ENCODE data around the gene CYTH2.

The CYTH2 gene

GRCh38 chr19:48493718-48494401 lies 24.7 kb downstream of the CYTH2 start:
- DNase-seq (ENCODE audit: low spot score): no peak

DNA sequence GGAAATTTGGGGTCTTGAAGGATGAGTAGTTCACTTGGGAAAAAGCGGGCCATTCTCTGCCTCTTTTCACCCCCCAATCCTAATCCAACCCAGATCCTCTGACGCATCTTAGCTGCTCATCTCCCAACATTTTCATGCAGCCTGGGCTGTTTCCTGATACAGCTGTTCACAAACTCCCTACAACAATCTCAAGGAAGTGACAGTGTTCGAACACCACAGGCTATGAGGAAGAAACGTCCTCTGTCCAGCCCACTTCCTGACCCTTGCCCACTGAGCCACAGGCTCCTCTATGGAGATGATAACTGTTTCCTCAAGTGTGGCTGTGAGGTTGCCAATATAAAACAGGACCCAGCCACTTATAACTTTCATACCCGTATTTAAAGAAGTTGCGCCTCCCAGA lies 26.2 kb downstream of the CYTH2 start:
- DNase-seq (ENCODE audit: low spot score): no peak

DNA sequence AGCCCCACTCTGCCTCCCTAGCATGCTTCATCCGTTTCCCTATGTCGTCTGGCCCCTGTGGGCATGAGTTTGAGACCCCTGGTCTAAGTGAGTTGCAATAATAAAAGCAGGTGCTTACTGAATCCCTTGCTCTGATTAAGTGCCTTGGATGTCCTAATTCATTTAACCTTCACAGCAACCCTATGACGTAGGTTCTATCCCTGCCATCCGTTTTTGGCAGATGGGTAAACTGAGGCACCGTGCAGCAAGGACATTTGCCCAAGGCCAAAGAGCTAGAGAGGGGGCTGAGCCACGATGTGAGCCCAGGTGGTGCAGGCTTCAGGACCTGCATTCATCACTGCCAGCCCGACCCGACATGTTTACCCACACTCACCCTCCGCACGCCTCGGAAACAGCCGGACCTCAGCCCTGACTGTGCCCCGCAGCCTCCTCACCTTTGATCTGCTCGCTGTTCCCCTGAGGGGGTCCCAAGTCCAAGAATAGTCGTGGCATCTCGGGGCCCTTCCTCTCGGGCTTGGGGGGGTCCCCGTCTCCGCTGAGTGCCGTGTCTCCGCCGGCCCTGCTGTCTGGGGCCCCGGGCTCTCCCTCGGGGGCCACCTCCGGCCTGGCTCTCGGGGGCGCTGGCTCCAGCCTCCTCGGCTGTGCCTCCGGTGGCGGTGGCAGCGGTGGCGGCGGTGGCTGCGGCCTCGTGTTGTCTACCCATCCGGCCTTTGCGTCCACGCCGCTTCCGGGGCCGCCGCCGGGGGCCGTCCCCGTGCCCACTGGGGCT lies 28.0 kb downstream of the CYTH2 start:
- DNase-seq (ENCODE audit: low spot score): no peak

- DNase-seq (ENCODE audit: low spot score): no peak
Measured at GRCh38 chr19:48497728-48498594, 28.8 kb downstream of the CYTH2 start.

DNA sequence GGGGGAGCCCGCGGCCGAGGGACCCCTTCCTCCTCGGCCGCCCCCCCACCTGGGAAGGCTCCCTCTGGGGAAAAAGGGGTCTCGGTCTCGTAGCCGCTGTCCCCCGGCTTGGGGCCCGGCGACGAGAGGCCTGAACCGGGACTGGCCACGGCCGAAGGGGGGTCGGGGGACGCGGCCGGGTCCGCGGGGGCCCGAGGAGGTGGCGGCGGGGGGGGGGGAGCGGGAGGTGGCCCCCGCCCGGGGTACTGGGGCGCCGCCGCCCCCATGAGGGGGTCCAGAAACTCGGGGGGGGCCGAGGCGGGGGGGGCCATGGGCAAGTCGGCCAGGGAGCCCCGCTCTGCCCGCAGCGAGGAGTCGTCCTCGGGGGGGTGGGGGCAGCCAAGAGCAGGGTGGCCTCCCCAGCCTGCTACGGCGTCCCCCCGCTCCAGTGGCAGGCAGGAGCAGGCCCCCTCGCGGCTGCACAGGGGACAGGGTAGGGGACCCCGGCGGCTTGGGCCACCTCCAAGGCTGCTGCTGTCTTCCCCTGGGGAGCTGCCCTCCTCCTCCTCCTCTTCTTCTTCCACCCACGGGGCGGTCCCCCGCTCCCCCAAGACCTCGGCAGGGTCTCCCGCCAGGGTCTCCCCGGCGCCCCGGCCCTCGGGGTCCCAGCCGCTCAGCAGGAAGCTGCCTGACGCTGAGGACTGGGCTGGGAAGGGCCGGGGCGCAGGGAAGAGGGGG lies 29.6 kb downstream of the CYTH2 start:
- peak; percentile 64 for DNase-seq (ENCODE audit: low spot score)

DNA sequence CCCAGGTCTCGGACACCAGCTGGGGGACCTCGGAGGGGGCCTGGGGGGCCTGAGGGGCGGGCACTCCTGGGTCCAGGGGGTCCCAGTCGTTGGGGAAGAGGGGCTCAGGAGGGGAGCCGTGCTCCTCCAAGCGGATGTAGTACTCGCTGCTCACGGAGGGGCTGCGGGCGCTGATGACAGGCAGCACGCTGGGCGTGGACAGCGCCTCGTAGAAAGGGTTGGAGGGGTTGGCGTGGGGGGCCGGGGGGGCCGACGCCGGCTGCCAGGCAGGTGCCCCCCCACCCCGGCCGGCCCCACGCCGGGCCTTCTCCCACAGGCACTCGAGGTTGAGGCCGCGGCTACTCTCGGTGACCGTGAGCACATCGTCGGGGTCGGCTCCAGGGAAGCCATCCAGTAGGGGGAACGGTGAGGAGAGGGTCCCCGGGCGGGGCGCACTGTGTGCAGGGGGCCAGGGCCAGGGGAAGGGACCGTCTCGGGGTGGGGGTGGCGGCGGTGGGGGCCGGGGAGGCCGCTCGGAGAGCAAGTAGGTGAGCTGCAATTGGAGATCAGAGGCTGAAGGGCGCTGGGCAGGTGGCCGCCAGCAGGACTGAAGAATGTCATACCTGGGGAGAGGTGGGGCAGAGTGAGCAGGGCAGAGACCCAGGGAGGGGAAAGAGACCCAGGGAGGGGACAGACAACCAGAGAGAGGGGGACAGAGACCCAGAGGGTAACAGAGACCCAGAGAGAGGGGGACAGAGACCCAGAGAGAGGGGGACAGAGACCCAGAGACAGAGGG lies 30.3 kb downstream of the CYTH2 start:
- no peak for DNase-seq (ENCODE audit: low spot score)

- DNase-seq (ENCODE audit: low spot score): no peak
Measured at GRCh38 chr19:48500830-48501493, 31.8 kb downstream of the CYTH2 start.

DNA sequence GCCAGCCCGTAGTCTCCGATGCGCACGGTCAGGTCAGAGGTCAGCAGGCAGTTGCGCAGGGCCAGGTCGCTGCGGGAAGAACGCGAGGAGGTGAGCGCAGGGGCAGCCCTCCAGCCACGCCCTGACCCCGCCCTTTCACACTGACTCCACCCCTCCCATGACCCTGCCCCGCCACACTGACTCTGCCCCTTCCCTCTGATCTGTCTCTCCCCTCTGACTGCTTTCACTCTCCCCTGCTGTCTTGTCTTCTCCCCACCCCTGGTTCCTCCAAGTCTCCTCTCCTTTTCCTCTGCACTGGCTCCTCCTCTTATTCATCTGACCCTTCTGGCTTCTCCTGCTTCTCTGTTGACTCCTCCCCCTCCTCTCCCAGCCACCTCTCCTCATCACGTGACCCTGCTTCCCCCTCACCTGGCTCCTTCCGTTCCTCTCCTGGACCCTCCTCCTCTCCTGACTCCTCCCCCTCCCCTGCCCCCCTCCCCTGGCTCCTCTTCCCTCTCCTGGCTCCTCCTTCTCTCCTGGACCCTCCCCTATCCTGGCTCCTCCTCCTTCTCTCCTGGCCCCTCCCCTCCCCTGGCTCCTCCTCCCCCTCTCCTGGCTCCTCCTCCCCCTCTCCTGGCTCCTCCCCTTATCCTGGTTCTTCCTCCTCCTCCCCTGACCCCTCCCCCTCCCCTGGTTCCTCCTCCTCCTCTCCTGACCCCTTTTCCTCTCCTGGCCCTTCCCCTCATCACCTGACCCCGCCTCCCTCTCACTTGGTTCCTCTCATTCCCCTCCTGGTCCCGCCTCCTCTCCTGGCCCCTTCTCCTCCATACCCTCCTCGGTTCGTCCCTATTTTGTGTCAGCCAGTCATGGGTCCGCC lies 32.6 kb downstream of the CYTH2 start:
- DNase-seq (ENCODE audit: low spot score): peak; percentile 65

DNA sequence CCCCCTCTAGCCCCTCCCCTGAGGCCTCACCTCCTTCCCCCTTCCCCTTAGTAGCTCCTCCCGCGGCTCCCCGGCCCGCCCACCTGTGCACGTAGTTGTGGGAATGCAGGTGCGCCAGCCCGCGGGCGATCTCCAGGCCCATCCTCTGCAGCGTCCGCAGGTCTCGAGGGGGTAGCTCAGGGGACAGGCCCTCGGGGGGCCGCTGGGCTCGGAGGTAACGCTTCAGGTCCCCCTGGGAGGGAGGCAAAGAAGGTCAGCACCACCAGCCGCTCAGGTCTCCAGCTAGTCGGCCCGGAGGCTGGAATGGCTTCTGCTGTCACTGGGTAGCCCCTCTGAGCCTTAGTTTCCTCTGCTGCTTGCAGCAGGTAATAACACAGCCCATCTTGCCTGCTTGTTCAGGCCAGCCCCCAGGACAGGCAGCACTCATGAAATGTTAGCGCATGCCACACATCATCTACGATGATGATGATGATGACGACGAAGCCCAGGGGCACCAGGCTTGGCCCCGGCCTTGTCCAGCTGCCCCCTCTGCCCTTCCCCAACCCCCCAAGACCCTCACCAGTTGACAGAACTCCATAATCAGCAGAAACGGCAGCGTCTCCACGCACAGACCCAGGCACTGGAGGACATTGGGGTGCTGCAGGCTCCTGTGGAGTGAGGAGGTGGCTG lies 33.3 kb downstream of the CYTH2 start:
- peak; percentile 25 for DNase-seq (ENCODE audit: low spot score)

DNA sequence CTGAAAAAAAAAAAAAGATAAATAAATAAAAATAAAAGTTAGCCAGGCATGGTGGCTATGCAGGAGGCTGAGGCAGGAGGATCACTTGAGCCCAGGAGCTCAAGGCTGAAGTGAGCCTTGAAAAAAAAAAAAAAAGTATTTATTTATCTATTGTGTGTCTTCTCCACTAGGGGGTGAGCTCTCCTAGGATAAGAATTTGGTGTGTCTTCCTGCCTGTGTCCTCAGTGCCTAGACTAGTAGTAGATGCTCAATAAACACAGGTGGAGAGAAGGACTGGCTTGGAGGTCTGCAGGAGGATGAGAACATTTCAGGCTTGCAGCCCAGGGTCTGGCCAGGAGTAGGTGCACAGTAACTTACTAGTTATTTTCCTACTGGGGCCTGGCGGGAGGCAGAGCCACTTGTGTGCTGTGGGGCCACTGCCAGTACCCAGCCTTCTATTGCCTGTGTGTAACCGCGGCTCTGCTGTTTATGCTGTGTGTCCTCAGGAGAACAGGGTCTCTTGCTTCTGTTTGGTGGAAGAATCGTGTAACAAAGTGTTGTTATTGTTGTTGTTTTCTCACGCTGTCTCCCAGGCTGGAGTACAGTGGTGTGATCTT lies 37.1 kb downstream of the CYTH2 start:
- no peak for DNase-seq (ENCODE audit: low spot score)

DNA sequence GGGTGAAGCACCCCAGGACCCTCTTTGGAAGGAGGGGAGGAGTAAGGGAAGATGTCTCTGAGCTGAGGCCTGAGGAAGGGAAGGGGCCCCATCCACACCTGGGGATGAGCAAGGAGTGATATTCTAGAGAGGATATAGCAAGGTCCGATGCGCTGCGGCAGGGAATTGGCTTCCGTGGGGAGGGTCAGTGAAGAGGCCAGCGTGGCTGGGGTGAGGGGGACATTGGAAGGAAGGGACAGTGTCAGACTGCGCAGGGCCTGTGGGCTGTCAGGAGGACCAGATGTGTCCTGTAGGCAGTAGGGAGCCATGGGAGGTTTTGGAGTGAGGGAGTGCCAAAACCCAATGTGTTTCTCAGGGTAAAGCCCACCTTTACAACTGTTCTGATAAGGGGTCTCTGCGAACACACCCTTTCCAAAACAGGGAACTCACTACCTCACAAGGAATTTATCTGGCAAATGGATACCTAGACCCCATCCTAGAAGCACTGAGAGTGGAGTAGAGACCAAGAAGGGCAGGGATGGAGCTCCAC lies 38.8 kb downstream of the CYTH2 start:
- DNase-seq (ENCODE audit: low spot score): no peak

DNA sequence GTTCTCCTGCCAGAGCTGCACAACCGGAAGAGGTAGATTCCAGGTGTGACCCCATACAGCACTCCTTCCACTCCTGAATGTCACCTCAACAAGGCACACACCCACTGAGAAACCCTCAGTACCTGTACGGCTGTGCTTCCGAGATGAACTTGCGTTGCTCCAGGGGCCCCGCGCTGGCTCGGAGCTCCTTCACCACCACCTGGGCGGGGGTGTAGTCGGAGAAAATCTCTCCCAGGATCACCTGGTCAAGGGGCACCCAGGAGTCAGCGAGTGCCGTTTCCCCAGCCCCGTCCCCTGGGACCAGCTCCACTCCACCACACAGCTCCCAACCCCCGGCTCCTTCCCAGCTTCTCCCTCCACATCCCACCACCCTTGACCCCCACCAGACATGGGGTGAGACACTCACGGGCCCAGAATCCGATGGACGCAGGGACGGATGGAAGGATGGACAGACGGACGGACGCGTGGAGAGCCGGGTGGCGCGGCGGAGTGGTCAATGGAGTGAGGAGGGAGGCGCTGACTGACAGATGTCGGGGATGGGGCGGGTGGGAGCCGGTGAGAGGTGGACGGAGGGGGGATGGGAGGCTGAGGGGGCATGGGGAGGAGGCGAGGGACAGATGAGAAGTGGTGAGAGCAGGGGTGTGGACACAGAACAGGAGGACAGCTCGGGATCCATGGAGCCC lies 39.7 kb downstream of the CYTH2 start:
- DNase-seq (ENCODE audit: low spot score): no peak

DNA sequence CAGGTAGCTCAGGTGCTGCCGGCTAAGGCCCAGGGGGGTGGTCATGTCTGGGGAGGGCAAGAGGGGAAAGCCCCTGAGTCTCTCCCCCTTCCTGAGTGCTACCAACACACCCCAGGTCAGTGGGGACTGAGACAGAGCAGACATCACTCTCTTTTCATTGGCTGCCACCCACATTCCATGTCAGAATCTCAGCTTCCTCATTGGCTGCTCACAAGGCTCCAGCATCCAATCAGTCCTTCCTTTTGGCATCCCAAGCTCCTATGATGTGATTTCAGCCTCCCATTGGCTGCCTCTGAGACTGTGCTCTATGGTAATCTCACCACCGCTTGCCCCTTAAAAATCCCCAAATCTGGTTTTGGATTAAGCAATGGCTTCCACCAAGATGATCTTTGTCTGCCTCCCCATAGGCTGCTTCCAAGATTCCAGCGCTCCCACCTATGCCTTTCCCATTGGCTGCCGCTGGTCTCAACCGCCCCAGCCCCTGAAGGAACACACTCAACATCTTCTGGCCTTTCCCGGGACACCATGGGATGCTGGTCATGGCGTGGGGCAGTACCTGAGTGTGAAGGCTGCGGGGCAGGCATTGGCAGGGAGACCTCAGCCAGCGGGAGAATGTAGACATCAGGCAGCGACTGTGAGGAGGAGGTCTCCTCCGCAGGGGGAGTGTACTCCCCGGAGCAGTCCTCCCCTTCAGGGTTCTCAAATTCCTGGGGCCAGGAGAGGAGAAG lies 40.5 kb downstream of the CYTH2 start:
- no peak for DNase-seq (ENCODE audit: low spot score)

DNA sequence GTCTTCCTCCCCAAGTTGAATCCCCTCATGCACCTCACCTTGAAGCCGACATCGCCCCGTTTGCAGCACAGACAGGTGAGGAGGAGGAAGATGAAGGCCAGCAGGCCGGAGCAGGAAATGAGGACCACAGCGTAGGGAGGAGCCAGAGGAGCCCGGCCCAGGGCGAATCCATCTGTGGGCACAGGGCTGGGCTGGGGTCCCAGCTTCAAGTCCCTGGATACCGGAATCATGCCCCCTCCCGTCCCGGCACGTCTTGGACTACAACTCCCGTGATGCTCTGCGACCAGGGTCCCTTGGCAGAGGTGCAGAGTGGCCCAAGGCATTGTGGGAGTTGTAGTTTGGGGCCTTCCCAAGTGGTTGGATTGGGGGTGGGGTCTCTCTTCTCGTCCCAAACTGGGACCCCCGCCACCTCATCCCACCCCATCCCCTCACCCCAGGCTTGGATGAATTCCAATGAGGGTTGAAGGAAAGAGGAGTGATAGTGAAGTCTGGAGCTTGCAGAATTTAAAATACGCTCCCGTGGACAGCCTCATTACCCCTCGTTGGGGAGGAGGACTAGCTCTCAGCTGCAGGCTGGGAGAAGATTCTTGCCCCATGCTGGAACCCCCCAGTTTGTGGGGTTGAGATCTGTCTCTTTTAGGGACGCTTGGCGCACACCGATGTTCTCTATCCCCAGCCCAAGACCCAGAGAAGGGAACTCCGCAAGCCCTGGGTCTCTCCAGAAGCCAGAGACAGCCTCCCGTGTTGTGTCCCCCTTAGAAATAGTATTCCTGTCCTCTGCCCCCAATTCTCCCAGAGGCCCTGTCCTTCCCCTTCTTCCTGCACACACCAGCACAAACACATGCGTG lies 41.5 kb downstream of the CYTH2 start:
- DNase-seq (ENCODE audit: low spot score): peak; percentile 77

GRCh38 chr19:48511321-48511731 lies 42.2 kb downstream of the CYTH2 start:
- no peak for DNase-seq (ENCODE audit: low spot score)

GRCh38 chr19:48511800-48512503 lies 42.8 kb downstream of the CYTH2 start, which contains the start of gene LMTK3:
Gene LMTK3, minus strand, starts transcription at chr19:48511835. Its CDS starts 259 bp downstream, at chr19:48511576.
- peak; percentile 70 for DNase-seq (ENCODE audit: low spot score)
